Measurements from ENCODE around the gene SNCB.
A peak's percentile ranks its signal among the peaks of the same experiment; 100 is the strongest.

The SNCB gene

DNA sequence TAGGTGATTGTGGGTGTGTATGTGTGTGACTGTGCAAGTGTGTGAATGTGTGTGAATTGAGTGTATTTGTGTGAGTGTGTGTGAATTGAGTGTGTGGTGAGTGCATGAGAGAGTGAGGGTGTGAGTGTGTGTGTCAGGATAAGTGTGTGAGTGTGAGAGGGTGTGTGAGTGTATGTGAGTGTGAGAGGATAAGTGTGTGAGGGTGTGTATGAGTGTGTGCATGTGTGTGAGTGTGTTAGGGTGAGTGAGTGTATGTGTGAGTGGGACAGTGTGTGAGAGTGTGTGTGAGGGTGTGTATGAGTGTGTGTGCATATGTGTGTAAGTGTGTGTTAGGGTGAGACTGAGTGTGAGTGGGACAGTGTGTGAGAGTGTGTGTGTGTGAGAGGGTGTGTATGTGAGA, 42.0 kb downstream of the SNCB start:
- DNase-seq (ENCODE audit: extremely low spot score, insufficient read length, low read depth) (no peak), FAIRE-seq (no peak)

DNA sequence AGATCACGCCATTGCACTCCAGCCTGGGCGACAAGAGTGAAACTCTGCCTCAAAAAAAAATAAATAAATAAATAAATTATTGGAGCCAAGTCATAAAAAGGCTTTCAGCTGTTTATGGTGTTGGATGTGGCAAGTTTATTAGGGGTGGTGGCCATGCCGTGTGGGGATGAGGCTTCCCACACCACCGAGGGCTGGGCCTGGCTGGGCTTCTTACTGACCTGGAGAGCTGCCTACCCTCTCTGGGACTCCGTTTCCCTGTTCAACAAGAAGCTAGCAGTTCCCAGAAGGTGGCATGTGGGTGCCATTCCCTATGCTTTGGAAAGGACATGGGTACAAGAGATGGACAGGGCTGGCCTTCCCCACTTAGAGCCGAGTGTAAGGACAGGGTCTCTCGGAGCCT, 42.9 kb downstream of the SNCB start:
- no peak for DNase-seq (ENCODE audit: extremely low spot score, insufficient read length, low read depth)
- no peak for FAIRE-seq

DNA sequence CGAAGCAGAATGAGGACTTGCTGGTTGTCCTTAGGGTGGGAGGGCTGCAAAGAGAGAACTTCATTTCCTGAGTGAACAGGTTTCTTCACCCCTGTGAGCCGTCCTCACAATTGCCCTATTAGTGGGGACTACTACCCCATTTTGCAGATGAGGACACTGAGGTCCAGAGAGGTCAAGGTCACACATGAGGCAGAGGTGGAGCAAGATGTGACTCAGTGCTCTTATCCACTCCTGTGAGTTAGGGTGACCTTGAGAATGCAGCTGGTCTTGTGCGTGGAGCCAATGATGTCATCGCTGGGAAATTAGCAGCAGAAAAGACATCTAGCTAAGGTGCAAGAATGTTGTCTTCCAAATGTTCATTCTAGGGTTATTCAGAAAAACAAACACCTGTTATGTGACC, 47.3 kb downstream of the SNCB start:
- DNase-seq (ENCODE audit: extremely low spot score, insufficient read length, low read depth) (no peak), FAIRE-seq (no peak)

DNA sequence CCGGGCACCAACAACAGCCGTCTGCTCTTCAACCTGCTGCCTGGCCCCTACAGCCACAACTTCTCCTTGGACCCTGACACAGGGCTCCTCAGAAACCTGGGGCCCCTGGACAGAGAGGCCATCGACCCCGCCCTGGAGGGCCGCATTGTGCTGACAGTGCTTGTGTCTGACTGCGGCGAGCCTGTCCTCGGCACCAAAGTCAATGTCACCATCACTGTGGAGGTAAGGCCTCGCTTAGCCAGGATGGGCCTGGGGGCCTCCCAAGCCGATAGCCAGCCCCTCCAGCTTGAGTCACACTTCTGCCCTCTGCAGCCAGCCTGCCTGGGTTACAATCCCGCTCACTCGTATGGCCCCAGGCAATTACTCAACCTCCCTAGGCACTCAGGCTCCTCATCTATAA, 49.0 kb downstream of the SNCB start:
- FAIRE-seq (no peak), DNase-seq (ENCODE audit: extremely low spot score, insufficient read length, low read depth) (no peak)

DNA sequence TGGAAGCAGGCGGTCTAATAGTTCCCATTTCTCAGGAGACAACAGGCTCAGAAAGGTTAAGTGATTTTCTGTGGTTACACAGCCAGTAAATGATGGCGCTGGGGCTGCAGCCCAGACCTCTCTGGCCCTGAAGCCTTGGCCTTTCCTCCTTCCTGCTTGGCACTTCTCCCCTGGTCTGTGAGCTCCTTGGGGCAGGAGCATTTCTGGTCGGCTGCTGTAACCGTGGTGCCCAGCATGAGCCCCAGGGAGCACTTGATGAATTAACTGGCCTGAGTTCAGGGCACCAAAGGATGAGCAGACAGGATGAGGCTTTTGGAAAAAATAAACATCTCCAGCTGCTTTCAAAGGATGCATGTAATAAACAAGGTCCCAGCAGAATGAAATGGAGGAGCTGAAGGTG, 51.0 kb downstream of the SNCB start:
- no peak for DNase-seq (ENCODE audit: extremely low spot score, insufficient read length, low read depth)
- no peak for FAIRE-seq

DNA sequence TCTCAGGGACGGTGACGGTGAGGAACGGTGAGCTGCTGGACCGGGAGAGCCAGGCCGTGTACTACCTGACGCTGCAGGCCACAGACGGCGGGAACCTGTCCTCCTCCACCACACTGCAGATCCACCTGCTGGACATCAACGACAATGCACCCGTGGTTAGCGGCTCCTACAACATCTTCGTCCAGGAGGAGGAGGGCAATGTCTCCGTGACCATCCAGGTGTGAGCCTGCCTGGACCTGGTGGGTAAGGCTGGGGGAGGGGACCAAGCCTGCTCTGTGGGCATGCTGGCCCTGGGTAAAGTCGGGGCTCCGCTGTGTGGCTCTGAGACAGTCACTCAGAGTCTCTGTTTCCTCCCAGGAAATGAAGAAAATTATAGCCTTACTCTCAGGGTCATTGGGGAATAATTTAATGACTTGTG, 51.9 kb downstream of the SNCB start:
- DNase-seq (ENCODE audit: extremely low spot score, insufficient read length, low read depth) (peak; percentile 25), FAIRE-seq (peak; percentile 48)

DNA sequence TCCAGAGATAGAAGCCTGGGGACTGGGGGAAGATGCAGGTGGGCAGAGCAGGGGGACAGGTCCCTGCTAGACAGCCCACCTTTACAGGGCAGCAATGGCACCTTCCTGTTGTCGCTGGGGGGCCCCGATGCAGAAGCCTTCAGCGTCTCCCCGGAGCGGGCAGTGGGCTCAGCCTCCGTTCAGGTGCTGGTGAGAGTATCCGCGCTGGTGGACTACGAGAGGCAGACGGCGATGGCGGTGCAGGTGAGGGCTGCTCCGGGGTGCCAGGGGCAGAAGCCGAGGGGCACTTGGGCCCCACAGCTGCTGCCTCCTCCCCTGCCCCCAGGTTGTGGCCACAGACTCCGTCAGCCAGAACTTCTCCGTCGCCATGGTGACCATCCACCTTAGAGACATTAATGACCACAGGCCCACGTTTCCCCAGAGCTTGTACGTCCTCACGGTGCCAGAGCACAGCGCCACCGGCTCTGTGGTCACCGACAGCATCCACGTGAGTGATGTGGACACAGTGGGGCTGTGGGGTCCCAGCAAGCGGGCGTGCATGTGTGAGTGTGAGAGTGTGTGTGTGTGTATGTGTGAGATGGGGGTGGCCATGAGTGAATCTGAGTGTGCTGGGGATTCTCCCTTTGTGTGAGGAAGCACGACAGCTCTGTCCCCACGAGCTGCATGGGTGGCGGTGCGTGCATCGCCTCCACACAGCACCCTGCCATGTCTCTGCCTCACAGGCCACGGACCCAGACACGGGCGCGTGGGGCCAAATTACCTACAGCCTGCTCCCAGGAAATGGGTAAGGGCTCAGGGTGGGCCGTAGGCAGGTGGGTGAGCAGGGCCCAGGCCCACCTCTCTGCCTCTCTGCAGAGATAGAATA, 52.8 kb downstream of the SNCB start:
- FAIRE-seq, result no peak
- no peak for DNase-seq (ENCODE audit: extremely low spot score, insufficient read length, low read depth)

DNA sequence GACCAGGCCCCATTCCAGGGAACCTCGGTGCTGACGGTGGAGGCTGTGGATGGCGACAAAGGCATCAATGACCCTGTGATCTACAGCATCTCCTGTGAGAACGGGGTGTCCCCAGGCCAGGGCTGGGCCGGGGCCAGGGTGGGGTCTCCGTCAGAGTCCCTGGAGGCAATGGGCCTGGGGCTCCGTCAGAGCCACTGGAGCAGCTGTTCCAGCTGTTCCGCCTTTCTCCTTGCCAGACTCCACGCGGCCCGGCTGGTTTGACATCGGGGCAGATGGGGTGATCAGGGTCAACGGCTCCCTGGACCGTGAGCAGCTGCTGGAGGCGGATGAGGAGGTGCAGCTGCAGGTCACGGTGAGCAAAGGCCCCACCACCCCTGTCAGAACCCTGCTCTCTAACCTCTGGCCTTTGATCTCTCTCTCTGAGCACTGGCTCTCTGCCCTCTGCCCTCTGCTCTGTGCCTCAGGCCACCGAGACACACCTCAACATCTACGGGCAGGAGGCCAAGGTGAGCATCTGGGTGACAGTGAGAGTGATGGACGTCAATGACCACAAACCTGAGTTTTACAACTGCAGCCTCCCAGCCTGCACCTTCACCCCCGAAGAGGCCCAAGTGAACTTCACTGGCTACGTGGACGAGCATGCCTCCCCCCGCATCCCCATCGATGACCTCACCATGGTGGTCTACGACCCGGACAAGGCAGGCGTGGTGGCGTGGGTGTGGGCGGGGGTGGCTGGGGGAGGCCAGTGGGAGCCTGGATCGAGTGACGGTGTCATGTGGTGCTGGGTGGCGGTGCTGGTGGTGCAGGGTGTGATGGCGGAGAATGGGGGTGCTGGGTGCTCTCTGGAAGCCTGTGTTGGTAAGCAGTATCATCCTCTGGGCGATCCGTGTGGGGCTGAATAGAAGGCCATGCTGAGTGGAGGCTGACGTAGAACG, 54.6 kb downstream of the SNCB start:
- no peak for FAIRE-seq

DNA sequence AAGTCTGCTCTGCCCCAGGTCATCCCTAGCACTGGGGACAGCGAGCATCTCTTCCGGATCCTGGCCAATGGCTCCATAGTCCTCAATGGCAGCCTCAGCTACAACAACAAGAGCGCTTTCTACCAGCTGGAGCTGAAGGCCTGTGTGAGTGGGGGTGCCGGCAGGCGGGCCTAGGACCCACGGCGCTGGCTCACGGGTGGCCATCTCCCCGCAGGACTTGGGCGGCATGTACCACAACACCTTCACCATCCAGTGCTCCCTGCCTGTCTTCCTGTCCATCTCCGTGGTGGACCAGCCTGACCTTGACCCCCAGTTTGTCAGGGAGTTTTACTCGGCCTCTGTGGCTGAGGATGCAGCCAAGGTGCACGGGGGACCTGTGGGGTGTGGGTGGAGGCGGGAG, 55.3 kb downstream of the SNCB start:
- no peak for DNase-seq (ENCODE audit: extremely low spot score, insufficient read length, low read depth)
- FAIRE-seq, result no peak

More for the DNA sequence above, 54.6 kb downstream of the SNCB start:
- no peak for DNase-seq (ENCODE audit: extremely low spot score, insufficient read length, low read depth)

DNA sequence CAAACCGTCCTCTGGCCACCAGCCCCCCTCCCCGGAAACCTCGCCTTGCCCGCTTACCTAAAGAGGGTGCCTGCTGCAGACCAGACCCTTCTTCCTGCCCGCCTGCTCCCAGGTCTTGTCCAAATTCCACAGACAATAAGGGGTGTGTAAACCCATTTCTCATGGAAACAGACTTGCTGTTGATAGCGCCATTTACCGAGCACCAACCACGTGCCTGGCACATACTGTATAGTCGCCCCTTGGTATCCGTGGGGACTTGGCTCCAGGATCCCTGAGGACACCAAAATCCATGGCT, 56.1 kb downstream of the SNCB start:
- DNase-seq (ENCODE audit: extremely low spot score, insufficient read length, low read depth), result no peak
- FAIRE-seq, result no peak

DNA sequence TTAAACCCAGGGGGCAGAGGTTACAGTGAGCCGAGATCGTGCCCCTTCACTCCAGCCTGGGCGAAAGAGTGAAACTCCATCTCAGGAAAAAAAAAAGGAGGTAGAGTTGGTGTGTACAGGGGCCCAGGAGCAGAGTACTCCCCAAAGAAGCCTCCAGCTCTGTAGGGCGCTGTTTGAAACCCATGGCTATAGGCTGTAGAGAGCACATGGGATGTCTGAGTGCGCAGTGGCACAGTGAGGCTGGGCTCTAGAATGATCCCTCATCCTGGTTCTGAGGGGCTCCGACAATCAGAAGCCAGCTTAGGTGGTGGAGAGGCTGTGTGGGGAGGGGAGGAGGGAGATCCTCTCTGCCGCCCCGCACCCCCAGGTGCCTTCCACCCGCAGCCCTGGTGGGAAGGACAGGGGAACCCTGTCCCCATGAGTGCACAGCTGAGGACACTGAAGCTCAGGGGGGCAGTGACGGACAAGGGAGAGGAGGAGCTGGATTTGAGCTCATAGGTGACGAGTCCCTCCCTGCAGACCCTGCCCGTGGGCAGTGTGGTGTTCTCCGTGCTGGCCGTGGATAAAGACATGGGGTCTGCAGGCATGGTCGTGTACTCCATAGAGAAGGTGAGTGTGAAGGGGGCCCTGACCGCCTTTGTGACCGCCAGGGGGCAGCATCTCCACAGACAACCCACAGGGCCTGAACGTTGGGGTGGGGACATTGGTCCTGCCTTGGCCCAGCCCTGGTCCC, 56.6 kb downstream of the SNCB start:
- DNase-seq (ENCODE audit: extremely low spot score, insufficient read length, low read depth) (peak; percentile 68), FAIRE-seq (peak; percentile 79)

All from GM18507 (cell line).